H1 (cell line): Measurements from ENCODE around the gene PHACTR1. TPM values are rescaled to one million over a fixed set of nuclear protein-coding genes. Genes with fewer than 3 reads are reported as not detected.

Experiments used
- HDAC2 ChIP-seq, 2 experiments: fragments of 300-600 bp in 1 of 2; sonication (generic) in 1 of 2; IDR thresholded peaks; 2 replicates each; pipeline ENCODE4 v1.6.1; 2011 to 2012; ENCODE audit warnings: low read depth in 2 of 2, low read length in 2 of 2, mild to moderate bottlenecking in 2 of 2, moderate library complexity in 2 of 2, borderline replicate concordance in 1 of 2, inconsistent platforms in 1 of 2
- PHF8 ChIP-seq: fragments of 200-600 bp; sonication (generic); conservative IDR thresholded peaks from 2 replicates; pipeline ENCODE4 v1.7.1; 2012; ENCODE audit warnings: low read depth, mild to moderate bottlenecking, inconsistent platforms, low read length, moderate library complexity
- RBBP5 ChIP-seq: IDR thresholded peaks from 2 replicates; pipeline ENCODE4 v1.7.1; 2012; ENCODE audit warnings: low read depth, mild to moderate bottlenecking, inconsistent platforms, low read length, moderate library complexity, borderline replicate concordance
- SAP30 ChIP-seq: fragments of 300-600 bp; sonication (generic); IDR thresholded peaks from 2 replicates; pipeline ENCODE4 v1.7.1; 2012; ENCODE audit warnings: low read length, moderate library complexity, mild to moderate bottlenecking, inconsistent platforms; ENCODE audit not compliant: insufficient read depth, insufficient replicate concordance
- polyA plus RNA-seq, 7 experiments: library from polyadenylated mRNA; depleted of rRNA in 3 of 7; stranded (reverse) in 5 of 7; unstranded in 2 of 7; fragments of >200 nt in 5 of 7; fragments of 200-250 nt in 2 of 7; gene quantifications; 1 replicate in 5 of 7; 2 replicates in 1 of 7; 4 replicates in 1 of 7; pipeline versions ENCODE4 v1.2.1 to v1.2.3, GENCODE V29; 2011 to 2013; ENCODE audit warnings: missing spikeins in 2 of 7, mixed read lengths in 2 of 7
- total RNA-seq: library from RNA; stranded (reverse); fragmentation: NEBNext Ultra II Directional; extraction: Animal tissue kit (Norgen Biotek cat#: 25700); gene quantifications from 2 replicates; pipeline ENCODE4 v1.2.1, GENCODE V29; 2021

PHACTR1 gene
- total and polyA plus RNA-seq, 2 of the 8 experiments (the other 6 are each of a cell fraction or from before 2014, with no cell fraction given): 3.9 to 17.1 TPM

DNA sequence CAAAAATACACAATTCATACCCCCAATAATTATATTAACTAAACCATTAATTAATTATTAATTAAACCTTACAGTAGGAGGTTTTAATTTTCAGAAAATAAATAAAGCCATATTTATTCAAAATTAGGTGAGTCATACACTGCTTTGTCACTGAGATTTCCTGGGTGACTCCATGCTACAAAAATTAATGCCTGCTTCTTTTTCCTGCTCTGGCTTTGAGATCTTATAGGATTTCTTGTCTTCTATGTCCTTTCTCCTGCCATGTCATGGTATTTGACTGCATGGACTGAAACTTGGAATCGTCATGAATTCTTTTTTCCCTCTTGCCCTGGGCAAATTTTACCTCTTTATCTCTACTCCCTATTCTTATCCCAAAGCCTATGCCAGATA is 133.2 kb downstream of the PHACTR1 start (continued):
- TF ChIP-seq RBBP5: no peak
- TF ChIP-seq HDAC2 (IDR thresholded peaks at IDR 0.05; ENCODE audit: borderline replicate concordance in 1 of 2, low read depth in 2 of 2, low read length in 2 of 2): no peak
- no peak for TF ChIP-seq PHF8
- no peak for TF ChIP-seq SAP30
